K562 (cell line): Measurements from ENCODE around the gene TAC3. TPM values are rescaled to one million over a fixed set of nuclear protein-coding genes. Genes with fewer than 3 reads are reported as not detected.

ENCODE experiments used
- NR3C1 ChIP-seq: sonication (generic); formaldehyde crosslinking; IDR thresholded peaks from 2 replicates; pipeline ENCODE4 v1.8.1; 2022; ENCODE audit warnings: missing genetic modification reagents
- PHB2 ChIP-seq: fragments of 450-650 bp; IDR thresholded peaks from 2 replicates; pipeline ENCODE4 v1.6.1; 2017; ENCODE audit warnings: low read depth
- POU5F1 ChIP-seq: fragments of 150-350 bp; IDR thresholded peaks from 2 replicates; pipeline ENCODE4 v1.6.1; 2014; ENCODE audit warnings: borderline replicate concordance, low read length, low read depth, mild to moderate bottlenecking; ENCODE audit not compliant: partially characterized antibody
- RFX1 ChIP-seq: fragments of 450-650 bp; IDR thresholded peaks from 2 replicates; pipeline ENCODE4 v1.6.1; 2016; ENCODE audit warnings: mild to moderate bottlenecking, moderate library complexity
- SNRNP70 ChIP-seq: fragments of 200-400 bp; formaldehyde crosslinking; optimal IDR thresholded peaks from 2 replicates; pipeline ENCODE3; 2017; ENCODE audit warnings: low read depth, low read length
- ZKSCAN8 ChIP-seq: fragments of 200-800 bp; sonication (Bioruptor generic); IDR thresholded peaks from 2 replicates; pipeline ENCODE4 v1.6.1; 2016; ENCODE audit warnings: missing genetic modification characterization, missing compliant biosample characterization
- ZNF785 ChIP-seq: fragments of 250-450 bp; sonication (Bioruptor Pico); IDR thresholded peaks from 2 replicates; pipeline ENCODE4 v1.4.0; 2020; ENCODE audit warnings: mild to moderate bottlenecking
- polyA plus RNA-seq, 8 experiments: library from polyadenylated mRNA; depleted of rRNA in 4 of 8; stranded (reverse) in 5 of 8; unstranded in 3 of 8; fragments of >200 nt; fragmentation: Nextera tagmentation in 2 of 8; fragmentation: Illumina TruSeq in 1 of 8; extraction: Ambion mirVana in 2 of 8; extraction: Trizol in 1 of 8; gene quantifications; 2 replicates each; pipeline versions ENCODE4 v1.2.1 to v1.2.3, GENCODE V29; 2011 to 2014; ENCODE audit warnings: inconsistent platforms in 1 of 8, missing spikeins in 1 of 8
- total RNA-seq, 7 experiments: library from RNA; depleted of rRNA in 6 of 7; stranded (reverse); fragments of >200 nt in 6 of 7; fragmentation: Illumina TruSeq in 2 of 7; extraction: Trizol in 2 of 7; gene quantifications; 2 replicates each; pipeline versions ENCODE4 v1.2.1 to v1.2.3, GENCODE V29; 2011 to 2021; ENCODE audit warnings: low replicate concordance in 1 of 7
- TF ChIP-seq, protein P1 (sequence below), 2 experiments: fragments of 450-650 bp; IDR thresholded peaks; 2 replicates each; pipeline ENCODE4 v1.6.1; 2016; ENCODE audit warnings: mild to moderate bottlenecking in 2 of 2, borderline replicate concordance in 1 of 2, low read depth in 1 of 2, moderate library complexity in 1 of 2
- TF ChIP-seq, protein P2 (sequence below): sonication (generic); formaldehyde crosslinking; IDR thresholded peaks from 2 replicates; pipeline ENCODE4 v1.8.1; 2023; ENCODE audit warnings: mild to moderate bottlenecking, missing genetic modification reagents
- TF ChIP-seq, protein P3 (sequence below): sonication (generic); formaldehyde crosslinking; IDR thresholded peaks from 2 replicates; pipeline ENCODE4 v1.8.0; 2023; ENCODE audit warnings: mild to moderate bottlenecking, missing genetic modification reagents
- TF ChIP-seq, protein P4 (sequence below): fragments of 250-450 bp; sonication (Bioruptor Pico); IDR thresholded peaks from 2 replicates; pipeline ENCODE4 v1.5.0; 2020; ENCODE audit warnings: mild to moderate bottlenecking

TAC3 gene
- total and polyA plus RNA-seq, 9 of the 15 experiments (the other 6 are each of a cell fraction or from before 2014, with no cell fraction given) = 0.29 to 2.8 (median 1.4) TPM

DNA sequence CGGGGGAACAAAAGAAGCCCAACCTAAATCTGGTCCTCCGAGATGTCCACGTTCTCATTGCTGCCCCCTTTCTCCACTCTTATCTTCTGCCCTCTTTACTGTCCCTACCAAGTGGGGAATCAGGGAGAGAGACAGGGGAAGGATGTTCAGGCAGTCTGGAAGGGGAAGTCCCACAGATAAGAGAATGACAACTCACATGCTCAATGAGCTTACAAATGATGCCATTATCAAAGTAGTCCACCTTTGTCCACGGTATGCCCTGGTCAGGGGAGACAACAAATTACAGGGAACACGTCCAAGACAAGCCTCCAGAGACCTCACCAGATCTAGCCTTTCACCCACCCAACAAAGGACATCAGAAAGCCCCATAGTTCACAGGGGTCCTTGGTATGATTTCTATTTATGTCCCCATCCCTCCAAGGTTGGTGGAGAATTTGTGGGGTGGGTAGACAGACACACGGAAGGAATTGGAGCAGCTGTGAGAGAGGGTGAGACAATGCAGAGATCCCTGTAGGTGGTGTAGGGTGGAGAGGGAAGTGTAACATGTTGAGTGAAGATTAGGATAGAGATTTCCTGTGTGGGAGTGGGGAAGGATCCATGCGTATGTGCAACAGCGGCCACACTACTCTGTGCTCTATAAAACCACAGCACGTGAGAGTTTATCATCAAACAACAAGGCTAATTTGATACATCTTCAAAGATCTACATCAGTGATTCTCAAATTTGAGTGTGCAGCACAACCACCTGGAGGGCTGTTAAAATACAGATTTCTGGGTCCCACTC lies 22.9 kb upstream of the TAC3 start (continued):
- TF ChIP-seq, protein P1, sequence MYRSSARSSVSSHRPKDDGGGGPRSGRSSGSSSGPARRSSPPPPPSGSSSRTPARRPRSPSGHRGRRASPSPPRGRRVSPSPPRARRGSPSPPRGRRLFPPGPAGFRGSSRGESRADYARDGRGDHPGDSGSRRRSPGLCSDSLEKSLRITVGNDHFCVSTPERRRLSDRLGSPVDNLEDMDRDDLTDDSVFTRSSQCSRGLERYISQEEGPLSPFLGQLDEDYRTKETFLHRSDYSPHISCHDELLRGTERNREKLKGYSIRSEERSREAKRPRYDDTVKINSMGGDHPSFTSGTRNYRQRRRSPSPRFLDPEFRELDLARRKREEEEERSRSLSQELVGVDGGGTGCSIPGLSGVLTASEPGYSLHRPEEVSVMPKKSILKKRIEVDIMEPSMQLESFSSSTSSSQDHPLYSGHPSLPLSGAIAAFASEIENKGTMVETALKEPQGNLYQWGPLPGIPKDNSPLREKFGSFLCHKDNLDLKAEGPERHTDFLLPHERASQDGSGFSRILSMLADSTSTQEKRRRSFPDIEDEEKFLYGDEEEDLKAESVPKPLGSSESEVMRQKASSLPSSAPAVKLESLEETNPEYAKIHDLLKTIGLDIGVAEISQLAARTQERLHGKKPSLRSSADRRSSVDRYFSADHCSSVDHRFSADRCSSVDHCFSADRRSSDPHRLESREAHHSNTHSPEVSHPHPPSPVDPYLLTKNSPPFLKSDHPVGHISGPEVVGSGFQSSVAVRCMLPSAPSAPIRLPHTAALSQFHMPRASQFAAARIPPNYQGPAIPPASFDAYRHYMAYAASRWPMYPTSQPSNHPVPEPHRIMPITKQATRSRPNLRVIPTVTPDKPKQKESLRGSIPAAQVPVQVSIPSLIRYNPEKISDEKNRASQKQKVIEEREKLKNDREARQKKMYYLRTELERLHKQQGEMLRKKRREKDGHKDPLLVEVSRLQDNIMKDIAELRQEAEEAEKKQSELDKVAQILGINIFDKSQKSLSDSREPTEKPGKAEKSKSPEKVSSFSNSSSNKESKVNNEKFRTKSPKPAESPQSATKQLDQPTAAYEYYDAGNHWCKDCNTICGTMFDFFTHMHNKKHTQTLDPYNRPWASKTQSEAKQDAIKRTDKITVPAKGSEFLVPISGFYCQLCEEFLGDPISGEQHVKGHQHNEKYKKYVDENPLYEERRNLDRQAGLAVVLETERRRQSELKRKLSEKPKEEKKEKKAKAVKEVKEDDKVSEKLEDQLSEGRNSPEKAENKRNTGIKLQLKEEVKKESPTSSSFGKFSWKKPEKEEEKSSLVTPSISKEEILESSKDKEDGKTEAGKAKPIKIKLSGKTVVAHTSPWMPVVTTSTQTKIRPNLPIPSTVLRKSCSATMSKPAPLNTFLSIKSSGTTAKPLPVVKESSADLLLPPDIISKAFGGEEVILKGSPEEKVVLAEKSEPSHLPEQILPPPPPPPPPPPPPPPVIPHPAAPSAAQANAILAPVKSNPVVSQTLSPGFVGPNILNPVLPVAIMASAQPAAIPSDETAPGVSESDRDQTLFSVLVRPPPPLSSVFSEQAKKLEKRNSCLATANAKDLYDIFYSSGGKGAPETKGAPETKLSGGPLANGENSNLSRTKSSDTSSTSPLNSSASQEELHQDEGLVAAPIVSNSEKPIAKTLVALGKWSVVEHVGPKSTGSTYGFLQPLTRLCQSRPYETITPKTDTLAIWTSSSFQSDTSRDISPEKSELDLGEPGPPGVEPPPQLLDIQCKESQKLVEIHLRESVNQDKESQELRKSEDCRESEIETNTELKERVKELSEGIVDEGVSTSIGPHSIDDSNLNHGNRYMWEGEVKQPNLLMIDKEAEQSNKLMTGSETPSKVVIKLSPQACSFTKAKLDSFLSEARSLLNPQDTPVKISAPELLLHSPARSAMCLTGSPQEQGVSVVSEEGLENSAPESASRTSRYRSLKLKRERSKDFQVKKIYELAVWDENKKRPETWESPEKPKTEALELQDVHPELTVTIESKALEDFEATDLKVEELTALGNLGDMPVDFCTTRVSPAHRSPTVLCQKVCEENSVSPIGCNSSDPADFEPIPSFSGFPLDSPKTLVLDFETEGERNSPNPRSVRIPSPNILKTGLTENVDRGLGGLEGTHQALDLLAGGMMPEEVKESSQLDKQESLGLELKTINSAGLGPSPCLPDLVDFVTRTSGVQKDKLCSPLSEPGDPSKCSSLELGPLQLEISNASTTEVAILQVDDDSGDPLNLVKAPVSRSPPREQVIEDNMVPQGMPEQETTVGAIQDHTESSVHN (IDR thresholded peaks at IDR 0.05; ENCODE audit: borderline replicate concordance in 1 of 2, low read depth in 1 of 2) = no peak
- TF ChIP-seq PHB2 (peak; percentile 33; the same call in 1 of the 2 replicates), NR3C1 (CRISPR knock-in tag) (no peak), ZKSCAN8 (CRISPR knock-in tag) (no peak), SNRNP70 (no peak), POU5F1 (no peak), RFX1 (no peak), ZNF785 (CRISPR knock-in tag) (no peak)
- TF ChIP-seq, protein P2, sequence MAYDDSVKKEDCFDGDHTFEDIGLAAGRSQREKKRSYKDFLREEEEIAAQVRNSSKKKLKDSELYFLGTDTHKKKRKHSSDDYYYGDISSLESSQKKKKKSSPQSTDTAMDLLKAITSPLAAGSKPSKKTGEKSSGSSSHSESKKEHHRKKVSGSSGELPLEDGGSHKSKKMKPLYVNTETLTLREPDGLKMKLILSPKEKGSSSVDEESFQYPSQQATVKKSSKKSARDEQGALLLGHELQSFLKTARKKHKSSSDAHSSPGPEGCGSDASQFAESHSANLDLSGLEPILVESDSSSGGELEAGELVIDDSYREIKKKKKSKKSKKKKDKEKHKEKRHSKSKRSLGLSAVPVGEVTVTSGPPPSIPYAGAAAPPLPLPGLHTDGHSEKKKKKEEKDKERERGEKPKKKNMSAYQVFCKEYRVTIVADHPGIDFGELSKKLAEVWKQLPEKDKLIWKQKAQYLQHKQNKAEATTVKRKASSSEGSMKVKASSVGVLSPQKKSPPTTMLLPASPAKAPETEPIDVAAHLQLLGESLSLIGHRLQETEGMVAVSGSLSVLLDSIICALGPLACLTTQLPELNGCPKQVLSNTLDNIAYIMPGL = no peak
- TF ChIP-seq, protein P3, sequence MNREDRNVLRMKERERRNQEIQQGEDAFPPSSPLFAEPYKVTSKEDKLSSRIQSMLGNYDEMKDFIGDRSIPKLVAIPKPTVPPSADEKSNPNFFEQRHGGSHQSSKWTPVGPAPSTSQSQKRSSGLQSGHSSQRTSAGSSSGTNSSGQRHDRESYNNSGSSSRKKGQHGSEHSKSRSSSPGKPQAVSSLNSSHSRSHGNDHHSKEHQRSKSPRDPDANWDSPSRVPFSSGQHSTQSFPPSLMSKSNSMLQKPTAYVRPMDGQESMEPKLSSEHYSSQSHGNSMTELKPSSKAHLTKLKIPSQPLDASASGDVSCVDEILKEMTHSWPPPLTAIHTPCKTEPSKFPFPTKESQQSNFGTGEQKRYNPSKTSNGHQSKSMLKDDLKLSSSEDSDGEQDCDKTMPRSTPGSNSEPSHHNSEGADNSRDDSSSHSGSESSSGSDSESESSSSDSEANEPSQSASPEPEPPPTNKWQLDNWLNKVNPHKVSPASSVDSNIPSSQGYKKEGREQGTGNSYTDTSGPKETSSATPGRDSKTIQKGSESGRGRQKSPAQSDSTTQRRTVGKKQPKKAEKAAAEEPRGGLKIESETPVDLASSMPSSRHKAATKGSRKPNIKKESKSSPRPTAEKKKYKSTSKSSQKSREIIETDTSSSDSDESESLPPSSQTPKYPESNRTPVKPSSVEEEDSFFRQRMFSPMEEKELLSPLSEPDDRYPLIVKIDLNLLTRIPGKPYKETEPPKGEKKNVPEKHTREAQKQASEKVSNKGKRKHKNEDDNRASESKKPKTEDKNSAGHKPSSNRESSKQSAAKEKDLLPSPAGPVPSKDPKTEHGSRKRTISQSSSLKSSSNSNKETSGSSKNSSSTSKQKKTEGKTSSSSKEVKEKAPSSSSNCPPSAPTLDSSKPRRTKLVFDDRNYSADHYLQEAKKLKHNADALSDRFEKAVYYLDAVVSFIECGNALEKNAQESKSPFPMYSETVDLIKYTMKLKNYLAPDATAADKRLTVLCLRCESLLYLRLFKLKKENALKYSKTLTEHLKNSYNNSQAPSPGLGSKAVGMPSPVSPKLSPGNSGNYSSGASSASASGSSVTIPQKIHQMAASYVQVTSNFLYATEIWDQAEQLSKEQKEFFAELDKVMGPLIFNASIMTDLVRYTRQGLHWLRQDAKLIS (CRISPR knock-in tag) = no peak
- TF ChIP-seq, protein P4, sequence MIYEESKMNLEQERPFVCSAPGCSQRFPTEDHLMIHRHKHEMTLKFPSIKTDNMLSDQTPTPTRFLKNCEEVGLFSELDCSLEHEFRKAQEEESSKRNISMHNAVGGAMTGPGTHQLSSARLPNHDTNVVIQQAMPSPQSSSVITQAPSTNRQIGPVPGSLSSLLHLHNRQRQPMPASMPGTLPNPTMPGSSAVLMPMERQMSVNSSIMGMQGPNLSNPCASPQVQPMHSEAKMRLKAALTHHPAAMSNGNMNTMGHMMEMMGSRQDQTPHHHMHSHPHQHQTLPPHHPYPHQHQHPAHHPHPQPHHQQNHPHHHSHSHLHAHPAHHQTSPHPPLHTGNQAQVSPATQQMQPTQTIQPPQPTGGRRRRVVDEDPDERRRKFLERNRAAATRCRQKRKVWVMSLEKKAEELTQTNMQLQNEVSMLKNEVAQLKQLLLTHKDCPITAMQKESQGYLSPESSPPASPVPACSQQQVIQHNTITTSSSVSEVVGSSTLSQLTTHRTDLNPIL (CRISPR knock-in tag) = no peak
